PFSK-1 (cell line): ENCODE results near the gene NOXA1.

Experiments used
- POLR2AphosphoS5 ChIP-seq: IDR thresholded peaks from 2 replicates; pipeline ENCODE4 v1.6.1; 2012; ENCODE audit warnings: low read depth, mild to moderate bottlenecking, control low read depth, low read length, moderate library complexity
- SIN3A ChIP-seq: IDR thresholded peaks from 2 replicates; pipeline ENCODE4 v1.6.1; 2012; ENCODE audit warnings: mild to moderate bottlenecking, low read length, moderate library complexity, borderline replicate concordance; ENCODE audit not compliant: insufficient read depth
- TF ChIP-seq, protein P1 (sequence below), 2 experiments: IDR thresholded peaks; 2 replicates each; pipeline versions ENCODE4 v1.6.1 to v1.8.0; 2011 to 2012; ENCODE audit warnings: low read depth in 2 of 2, low read length in 2 of 2, control low read depth in 1 of 2, inconsistent platforms in 1 of 2, mild to moderate bottlenecking in 1 of 2, moderate library complexity in 1 of 2; ENCODE audit not compliant: insufficient read depth in 1 of 2

DNA sequence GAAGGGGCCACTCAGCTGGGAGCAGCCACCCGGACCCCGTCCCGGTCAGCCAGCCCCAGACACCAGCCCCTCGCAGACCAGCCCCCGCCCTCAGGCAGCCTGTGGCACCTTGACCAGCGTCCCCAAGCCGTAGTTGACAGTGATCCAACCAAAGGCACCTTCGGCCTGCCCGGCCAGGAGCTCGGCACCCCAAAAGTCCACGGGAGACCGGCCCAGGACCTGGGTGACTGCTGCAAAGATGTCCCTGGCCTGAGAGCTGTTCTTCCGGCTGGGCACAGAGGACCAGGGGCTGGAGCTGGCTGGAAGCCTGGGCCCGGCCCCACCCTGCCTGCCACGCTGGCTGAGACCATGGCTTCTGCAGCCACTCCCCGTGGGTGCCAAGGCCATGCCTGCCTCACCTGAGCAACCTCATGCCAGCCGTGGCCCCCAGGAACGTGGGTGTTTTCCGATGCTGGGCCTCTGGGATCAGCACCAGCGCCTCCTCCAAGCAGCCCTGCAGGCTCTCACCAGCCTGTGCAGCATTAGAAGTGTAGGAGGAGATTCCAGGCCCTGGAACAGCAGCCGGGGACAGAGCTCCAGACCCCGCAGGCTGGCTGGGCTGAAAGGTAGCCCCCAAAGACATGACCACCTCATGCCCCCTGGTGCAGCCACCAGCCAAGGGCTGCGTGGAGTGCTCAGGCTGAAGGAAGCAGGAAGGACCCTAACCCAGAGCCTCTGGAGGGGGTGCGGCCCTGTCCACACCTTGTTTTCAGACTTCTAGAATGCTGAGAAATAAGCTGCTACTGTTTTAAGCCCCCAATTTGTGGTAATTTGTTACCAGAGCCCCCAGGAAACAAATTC is 13.8 kb downstream of the NOXA1 start:
- TF ChIP-seq SIN3A: no peak
- TF ChIP-seq POLR2AphosphoS5: no peak
- TF ChIP-seq, protein P1, sequence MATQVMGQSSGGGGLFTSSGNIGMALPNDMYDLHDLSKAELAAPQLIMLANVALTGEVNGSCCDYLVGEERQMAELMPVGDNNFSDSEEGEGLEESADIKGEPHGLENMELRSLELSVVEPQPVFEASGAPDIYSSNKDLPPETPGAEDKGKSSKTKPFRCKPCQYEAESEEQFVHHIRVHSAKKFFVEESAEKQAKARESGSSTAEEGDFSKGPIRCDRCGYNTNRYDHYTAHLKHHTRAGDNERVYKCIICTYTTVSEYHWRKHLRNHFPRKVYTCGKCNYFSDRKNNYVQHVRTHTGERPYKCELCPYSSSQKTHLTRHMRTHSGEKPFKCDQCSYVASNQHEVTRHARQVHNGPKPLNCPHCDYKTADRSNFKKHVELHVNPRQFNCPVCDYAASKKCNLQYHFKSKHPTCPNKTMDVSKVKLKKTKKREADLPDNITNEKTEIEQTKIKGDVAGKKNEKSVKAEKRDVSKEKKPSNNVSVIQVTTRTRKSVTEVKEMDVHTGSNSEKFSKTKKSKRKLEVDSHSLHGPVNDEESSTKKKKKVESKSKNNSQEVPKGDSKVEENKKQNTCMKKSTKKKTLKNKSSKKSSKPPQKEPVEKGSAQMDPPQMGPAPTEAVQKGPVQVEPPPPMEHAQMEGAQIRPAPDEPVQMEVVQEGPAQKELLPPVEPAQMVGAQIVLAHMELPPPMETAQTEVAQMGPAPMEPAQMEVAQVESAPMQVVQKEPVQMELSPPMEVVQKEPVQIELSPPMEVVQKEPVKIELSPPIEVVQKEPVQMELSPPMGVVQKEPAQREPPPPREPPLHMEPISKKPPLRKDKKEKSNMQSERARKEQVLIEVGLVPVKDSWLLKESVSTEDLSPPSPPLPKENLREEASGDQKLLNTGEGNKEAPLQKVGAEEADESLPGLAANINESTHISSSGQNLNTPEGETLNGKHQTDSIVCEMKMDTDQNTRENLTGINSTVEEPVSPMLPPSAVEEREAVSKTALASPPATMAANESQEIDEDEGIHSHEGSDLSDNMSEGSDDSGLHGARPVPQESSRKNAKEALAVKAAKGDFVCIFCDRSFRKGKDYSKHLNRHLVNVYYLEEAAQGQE (IDR thresholded peaks at IDR 0.05; ENCODE audit: insufficient read depth in 1 of 2, low read depth in 2 of 2, low read length in 2 of 2): no peak
